GM12878 (cell line): Measurements from ENCODE around the gene B4GALT7. TPM values are rescaled to one million over a fixed set of nuclear protein-coding genes. Genes with fewer than 3 reads are reported as not detected.

Source experiments
- ATAC-seq: fragments of 200-7000 bp; cut with Tn5 transposase; 3 replicates; pipeline ENCODE4 v1.9.1; 2020; ENCODE audit warnings: mild to moderate bottlenecking, moderate library complexity
- BruUV-seq: library from RNA; stranded (reverse); fragments of 400-500 nt; replicated peaks from 2 replicates; lab custom pipeline; 2021; lab: Mats Ljungman, UMichigan
- CTCF ChIA-PET: fragments of 300-600 bp; sonication (Branson Sonifier 250); formaldehyde crosslinking; extraction: SDS; loops from one replicate; lab custom pipeline; 2021; ENCODE audit warnings: inconsistent platforms; lab: Yijun Ruan, JAX
- POLR2A ChIA-PET: fragments of 350-600 bp; formaldehyde crosslinking; extraction: SDS; loops from one replicate; lab custom pipeline; 2021; ENCODE audit warnings: inconsistent platforms; lab: Charles Lee
- RAD21 ChIA-PET: fragments of 300-600 bp; sonication (Branson Sonifier 250); formaldehyde crosslinking; loops from one replicate; lab custom pipeline; 2023; ENCODE audit warnings: antibody characterized with exemption; ENCODE audit not compliant: unreplicated experiment; lab: Charles Lee
- SMC1A ChIA-PET: fragments of 300-600 bp; sonication (Branson Sonifier 250); formaldehyde crosslinking; loops from one replicate; lab custom pipeline; 2023; ENCODE audit not compliant: unreplicated experiment, uncharacterized antibody; lab: Charles Lee
- DNase-seq: peaks from one replicate; pipeline ENCODE4 v3.0.0-alpha.2; 2011; ENCODE audit warnings: low read depth, low spot score
- FAIRE-seq: peaks from 3 replicates; lab custom pipeline; 2011; peaks lifted over from hg19 to GRCh38; lab: Jason Lieb, UNC
- H2AFZ ChIP-seq: 2 replicates; pipeline ENCODE4 v1.6.0; 2011; ENCODE audit warnings: low read depth, low read length, control low read depth; ENCODE audit not compliant: control insufficient read depth
- H3K27ac ChIP-seq: 2 replicates; pipeline ENCODE4 v1.5.1; 2011; ENCODE audit warnings: control low read depth; ENCODE audit not compliant: control insufficient read depth, insufficient read depth
- H3K27me3 ChIP-seq, 2 experiments: replicated peaks in 1 of 2; 2 replicates each; pipeline versions ENCODE4 v1.6.0 to v1.6.1; 2011; ENCODE audit warnings: low read length in 1 of 2; ENCODE audit not compliant: control insufficient read depth in 2 of 2, insufficient read depth in 2 of 2
- H3K36me3 ChIP-seq, 2 experiments: 2 replicates each; pipeline ENCODE4 v1.5.1; 2011; ENCODE audit warnings: low read length in 1 of 2; ENCODE audit not compliant: control insufficient read depth in 2 of 2, insufficient read depth in 2 of 2
- H3K4me1 ChIP-seq: 2 replicates; pipeline ENCODE4 v1.6.1; 2011; ENCODE audit warnings: mild to moderate bottlenecking, low read length, moderate library complexity, mixed read lengths; ENCODE audit not compliant: control insufficient read depth, insufficient read depth
- H3K4me2 ChIP-seq: 2 replicates; pipeline ENCODE4 v1.6.0; 2011; ENCODE audit warnings: control low read depth; ENCODE audit not compliant: control insufficient read depth, insufficient read depth
- H3K4me3 ChIP-seq: fragments of 200-600 bp; sonication (generic); 2 replicates; pipeline ENCODE4 v1.5.1; 2016
- H3K79me2 ChIP-seq: 2 replicates; pipeline ENCODE4 v1.6.0; 2011; ENCODE audit warnings: low read length; ENCODE audit not compliant: control insufficient read depth, insufficient read depth
- H3K9ac ChIP-seq: 2 replicates; pipeline ENCODE4 v1.8.0; 2011; ENCODE audit warnings: low read length, control low read depth, mixed read lengths; ENCODE audit not compliant: control insufficient read depth, insufficient read depth
- H3K9me3 ChIP-seq: replicated peaks from 3 replicates; pipeline ENCODE4 v1.5.1; 2011; ENCODE audit warnings: mild to moderate bottlenecking, low read length; ENCODE audit not compliant: control insufficient read depth, insufficient read depth
- H4K20me1 ChIP-seq: 2 replicates; pipeline ENCODE4 v1.6.0; 2011; ENCODE audit not compliant: control insufficient read depth, insufficient read depth
- POLR2AphosphoS2 ChIP-seq: IDR thresholded peaks from 2 replicates; pipeline ENCODE4 v1.6.1; 2011; ENCODE audit warnings: low read depth, mild to moderate bottlenecking, low read length, improper control_type of control experiment, moderate library complexity
- WRNIP1 ChIP-seq: IDR thresholded peaks from 2 replicates; pipeline ENCODE4 v1.6.1; 2011; ENCODE audit warnings: low read depth, low read length, improper control_type of control experiment, borderline replicate concordance
- WGBS: methylation state at CpG from one replicate; pipeline ENCODE4 v1.1.6; 2016; ENCODE audit warnings: low lambda C conversion rate; ENCODE audit not compliant: insufficient replicate concordance, insufficient coverage; ENCODE audit errors: missing lambda C conversion rate; 5-methylcytosine and 5-hydroxymethylcytosine counted together
- in situ Hi-C: fragments of 300-500 bp; cut with MboI; formaldehyde crosslinking; loops from 9 replicates; pipeline ENCODE4 v1.14.3; 2018; ENCODE audit warnings: mixed read lengths
- intact Hi-C: fragments of 100-400 bp; cut with micrococcal nuclease; formaldehyde crosslinking; loops from one replicate; pipeline ENCODE4 v1.14.2; 2022; ENCODE audit not compliant: unreplicated experiment
- polyA plus RNA-seq, 11 experiments: library from polyadenylated mRNA; depleted of rRNA in 4 of 11; unstranded in 6 of 11; stranded (reverse) in 5 of 11; fragments of >200 nt; fragmentation: Nextera tagmentation in 4 of 11; fragmentation: Illumina TruSeq in 1 of 11; extraction: Ambion mirVana in 4 of 11; extraction: Trizol in 1 of 11; gene quantifications; 1 replicate in 1 of 11; 2 replicates in 10 of 11; pipeline versions ENCODE4 v1.2.1 to v1.2.3, GENCODE V29; 2011 to 2016; ENCODE audit warnings: inconsistent platforms in 2 of 11, missing spikeins in 2 of 11, low read depth in 1 of 11
- total RNA-seq, 4 experiments: library from RNA; depleted of rRNA in 3 of 4; stranded (reverse); fragments of >200 nt in 3 of 4; fragmentation: Illumina TruSeq in 1 of 4; extraction: Trizol in 1 of 4; gene quantifications; 2 replicates each; pipeline versions ENCODE4 v1.2.1 to v1.2.3, GENCODE V29; 2013 to 2021
- TF ChIP-seq, protein P1 (sequence below): fragments of 450-650 bp; IDR thresholded peaks from 2 replicates; pipeline ENCODE4 v1.6.1; 2017; ENCODE audit warnings: low read depth, mild to moderate bottlenecking, moderate library complexity

B4GALT7 gene
- total and polyA plus RNA-seq, 10 of the 15 experiments (the other 5 are each of a cell fraction or from before 2014, with no cell fraction given) = 0.34 to 27.3 (median 16.4) TPM

DNA sequence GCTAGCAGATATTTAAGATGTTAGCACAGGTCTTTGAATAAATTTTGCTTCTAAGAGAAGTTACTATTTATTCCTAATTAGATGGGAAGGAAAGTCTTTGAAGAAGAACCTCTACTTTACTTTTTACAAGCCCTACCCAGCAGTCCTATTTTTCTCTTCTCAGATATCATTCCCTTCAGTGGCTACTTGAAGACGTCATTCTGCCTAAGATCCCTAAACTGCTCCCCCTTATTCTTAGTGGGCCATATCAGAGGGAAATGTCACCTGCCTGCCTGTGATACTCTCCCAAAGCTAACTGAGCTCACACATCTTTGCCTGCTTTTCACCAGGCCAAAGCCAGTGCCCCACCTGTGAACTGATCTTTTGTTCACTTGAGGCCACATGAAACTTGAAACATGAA, 24.4 kb upstream of the B4GALT7 start:
- in situ Hi-C loops (no loop called here), intact Hi-C loops (no loop called here)
- WGBS = 0% methylated on average over 1 of the region's 1 CpG
- Histone ChIP-seq H2AFZ (no peak overlapping the region), H3K79me2 (no peaks in the 10 kb centered on the region), H3K27ac (no peak overlapping the region), H3K4me2 (no peak overlapping the region), H4K20me1 (no peaks in the 10 kb centered on the region), H3K36me3 (no peaks in the 10 kb centered on the region), H3K4me1 (no peaks in the 10 kb centered on the region)
- POLR2A ChIA-PET = no interaction called here
- RAD21 ChIA-PET = no interaction called here
- no TSS peak for BruUV-seq
- SMC1A ChIA-PET = interaction anchor here (0.7 kb wide), 1 partner anchor 140 kb away, joined by 3 read pairs; no protein-coding TSS in a partner anchor
- FAIRE-seq (no peak), ATAC-seq (no peak)
- CTCF ChIA-PET = no interaction called here
- TF ChIP-seq, protein P1, sequence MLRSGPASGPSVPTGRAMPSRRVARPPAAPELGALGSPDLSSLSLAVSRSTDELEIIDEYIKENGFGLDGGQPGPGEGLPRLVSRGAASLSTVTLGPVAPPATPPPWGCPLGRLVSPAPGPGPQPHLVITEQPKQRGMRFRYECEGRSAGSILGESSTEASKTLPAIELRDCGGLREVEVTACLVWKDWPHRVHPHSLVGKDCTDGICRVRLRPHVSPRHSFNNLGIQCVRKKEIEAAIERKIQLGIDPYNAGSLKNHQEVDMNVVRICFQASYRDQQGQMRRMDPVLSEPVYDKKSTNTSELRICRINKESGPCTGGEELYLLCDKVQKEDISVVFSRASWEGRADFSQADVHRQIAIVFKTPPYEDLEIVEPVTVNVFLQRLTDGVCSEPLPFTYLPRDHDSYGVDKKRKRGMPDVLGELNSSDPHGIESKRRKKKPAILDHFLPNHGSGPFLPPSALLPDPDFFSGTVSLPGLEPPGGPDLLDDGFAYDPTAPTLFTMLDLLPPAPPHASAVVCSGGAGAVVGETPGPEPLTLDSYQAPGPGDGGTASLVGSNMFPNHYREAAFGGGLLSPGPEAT = no peak
- TF ChIP-seq, all 136 proteins: peak for 0
- no peaks in the 10 kb centered on the region for H3K9me3 ChIP-seq
- no peak overlapping the region for H3K4me3 ChIP-seq
- no peaks in the 10 kb centered on the region for H3K27me3 ChIP-seq
- DNase-seq = no peak
- H3K9ac ChIP-seq = no peak overlapping the region

DNA sequence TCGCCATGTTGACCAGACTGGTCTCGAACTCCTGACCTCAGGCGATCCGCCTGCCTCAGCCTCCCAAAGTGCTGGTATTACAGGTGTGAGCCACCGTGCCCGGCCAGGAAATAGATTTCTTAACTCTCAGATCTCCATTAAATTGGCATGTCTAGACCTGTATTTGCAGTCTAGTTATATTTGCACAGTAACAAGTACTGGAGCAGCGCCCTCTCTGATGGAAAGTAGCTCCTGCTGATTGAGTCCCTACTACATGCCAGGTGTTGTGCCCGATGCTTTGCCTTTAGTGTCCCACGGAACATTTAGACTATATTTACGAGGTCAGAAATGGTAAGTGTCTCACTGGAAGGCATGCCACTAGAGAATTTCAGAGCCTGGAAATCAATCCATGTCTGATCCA, 23.8 kb upstream of the B4GALT7 start:
- H3K9ac ChIP-seq = no peak overlapping the region
- DNase-seq (no peak), ATAC-seq (no peak), FAIRE-seq (no peak)
- no peaks in the 10 kb centered on the region for H3K27me3 ChIP-seq
- CTCF ChIA-PET = interaction anchor here (0.6 kb wide), 1 partner anchor 107 kb away, joined by 3 read pairs; no protein-coding TSS in a partner anchor
- in situ Hi-C loops (no loop called here), intact Hi-C loops (no loop called here)
- H3K4me1 ChIP-seq = no peaks in the 10 kb centered on the region
- H3K4me3 ChIP-seq = no peak overlapping the region
- H3K27ac ChIP-seq = no peak overlapping the region
- H3K4me2 ChIP-seq = no peak overlapping the region
- no TSS peak for BruUV-seq
- RAD21 ChIA-PET = no interaction called here
- no peaks in the 10 kb centered on the region for H3K79me2 ChIP-seq
- SMC1A ChIA-PET = interaction anchor here (0.7 kb wide), 1 partner anchor 139 kb away, joined by 3 read pairs; no protein-coding TSS in a partner anchor
- WGBS = 47% methylated on average over 10 of the region's 10 CpGs
- H2AFZ ChIP-seq = no peak overlapping the region
- TF ChIP-seq POLR2AphosphoS2 (no peak), WRNIP1 (no peak)
- POLR2A ChIA-PET = no interaction called here
- no peaks in the 10 kb centered on the region for H4K20me1 ChIP-seq
- no peaks in the 10 kb centered on the region for H3K9me3 ChIP-seq
- no peaks in the 10 kb centered on the region for H3K36me3 ChIP-seq
